Osteoblast (primary cell): Measurements from ENCODE around the gene SLC12A8. TPM values are rescaled to one million over a fixed set of nuclear protein-coding genes. Genes with fewer than 3 reads are reported as not detected.

Experiments
- DNase-seq: peaks from one replicate; pipeline ENCODE4 v3.0.0; 2011; ENCODE audit warnings: low spot score, mixed read lengths; ENCODE audit not compliant: insufficient read length; ENCODE audit errors: missing footprints
- H2AFZ ChIP-seq: 2 replicates; pipeline ENCODE4 v1.6.0; 2011; ENCODE audit warnings: mild to moderate bottlenecking, low read length
- H3K27ac ChIP-seq: 2 replicates; pipeline ENCODE4 v1.5.1; 2011; ENCODE audit warnings: mild to moderate bottlenecking, low read depth, low read length, moderate library complexity
- H3K27me3 ChIP-seq: 2 replicates; pipeline ENCODE4 v1.6.0; 2012; ENCODE audit warnings: mild to moderate bottlenecking, control low read depth, inconsistent platforms, low read length, moderate library complexity; ENCODE audit not compliant: insufficient read depth
- H3K36me3 ChIP-seq: 2 replicates; pipeline ENCODE4 v1.5.1; 2011; ENCODE audit warnings: mild to moderate bottlenecking, low read length, control low read depth, moderate library complexity; ENCODE audit not compliant: insufficient read depth
- H3K4me1 ChIP-seq: 2 replicates; pipeline ENCODE4 v1.5.1; 2011; ENCODE audit warnings: mild to moderate bottlenecking, low read length, control low read depth, moderate library complexity; ENCODE audit not compliant: insufficient read depth
- H3K4me2 ChIP-seq: 2 replicates; pipeline ENCODE4 v1.6.0; 2011; ENCODE audit warnings: mild to moderate bottlenecking, low read length; ENCODE audit not compliant: insufficient read depth
- H3K4me3 ChIP-seq: fragments of 200-600 bp; sonication (generic); 3 replicates; pipeline ENCODE4 v1.5.1; 2012; ENCODE audit warnings: mild to moderate bottlenecking, low read length, inconsistent platforms; ENCODE audit not compliant: insufficient read depth
- H3K79me2 ChIP-seq: 2 replicates; pipeline ENCODE4 v1.6.0; 2012; ENCODE audit warnings: mild to moderate bottlenecking, low read length, control low read depth, inconsistent platforms; ENCODE audit not compliant: insufficient read depth
- H3K9me3 ChIP-seq: 2 replicates; pipeline ENCODE4 v1.5.1; 2011; ENCODE audit warnings: low read depth, low read length, control low read depth
- H4K20me1 ChIP-seq: 2 replicates; pipeline ENCODE4 v1.6.0; 2012; ENCODE audit warnings: mild to moderate bottlenecking, low read length, control low read depth; ENCODE audit not compliant: insufficient read depth
- total RNA-seq: library from RNA; depleted of rRNA; stranded (reverse); fragments of >200 nt; gene quantifications from 2 replicates; pipeline ENCODE4 v1.2.3, GENCODE V29; 2012
- TF ChIP-seq, protein P1 (sequence below): IDR thresholded peaks from 2 replicates; pipeline ENCODE4 v1.5.1; 2011; ENCODE audit warnings: mild to moderate bottlenecking, low read depth, low read length, moderate library complexity; ENCODE audit errors: extremely low read depth

Gene SLC12A8
- total RNA-seq, 1 donor = 36.2 TPM

- peak overlapping the region; percentile 82 for H2AFZ ChIP-seq
- H3K36me3 ChIP-seq = no peaks in the 10 kb centered on the region
- H3K27ac ChIP-seq = no peak overlapping the region
- H3K4me2 ChIP-seq = peak overlapping the region; percentile 89
- H4K20me1 ChIP-seq = no peaks in the 10 kb centered on the region
- no peak overlapping the region for H3K4me3 ChIP-seq
- TF ChIP-seq, protein P1, sequence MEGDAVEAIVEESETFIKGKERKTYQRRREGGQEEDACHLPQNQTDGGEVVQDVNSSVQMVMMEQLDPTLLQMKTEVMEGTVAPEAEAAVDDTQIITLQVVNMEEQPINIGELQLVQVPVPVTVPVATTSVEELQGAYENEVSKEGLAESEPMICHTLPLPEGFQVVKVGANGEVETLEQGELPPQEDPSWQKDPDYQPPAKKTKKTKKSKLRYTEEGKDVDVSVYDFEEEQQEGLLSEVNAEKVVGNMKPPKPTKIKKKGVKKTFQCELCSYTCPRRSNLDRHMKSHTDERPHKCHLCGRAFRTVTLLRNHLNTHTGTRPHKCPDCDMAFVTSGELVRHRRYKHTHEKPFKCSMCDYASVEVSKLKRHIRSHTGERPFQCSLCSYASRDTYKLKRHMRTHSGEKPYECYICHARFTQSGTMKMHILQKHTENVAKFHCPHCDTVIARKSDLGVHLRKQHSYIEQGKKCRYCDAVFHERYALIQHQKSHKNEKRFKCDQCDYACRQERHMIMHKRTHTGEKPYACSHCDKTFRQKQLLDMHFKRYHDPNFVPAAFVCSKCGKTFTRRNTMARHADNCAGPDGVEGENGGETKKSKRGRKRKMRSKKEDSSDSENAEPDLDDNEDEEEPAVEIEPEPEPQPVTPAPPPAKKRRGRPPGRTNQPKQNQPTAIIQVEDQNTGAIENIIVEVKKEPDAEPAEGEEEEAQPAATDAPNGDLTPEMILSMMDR = no peak
- no peak for DNase-seq
- peaks cover 12% of the 10 kb centered on the region for H3K4me1 ChIP-seq
- no peaks in the 10 kb centered on the region for H3K27me3 ChIP-seq
- H3K79me2 ChIP-seq = no peaks in the 10 kb centered on the region
- no peaks in the 10 kb centered on the region for H3K9me3 ChIP-seq
Observed at GRCh38 chr3:125213364-125213755, 812 bp upstream of the SLC12A8 start.

GRCh38 chr3:125212091-125212508 lies 448 bp downstream of the SLC12A8 start:
- Histone ChIP-seq H3K4me2 (peak overlapping the region; percentile 89), H3K27ac (no peak overlapping the region), H3K4me1 (peaks cover 12% of the 10 kb centered on the region), H2AFZ (peak overlapping the region; percentile 77), H3K79me2 (no peaks in the 10 kb centered on the region), H3K9me3 (no peaks in the 10 kb centered on the region), H3K27me3 (no peaks in the 10 kb centered on the region), H3K4me3 (peak overlapping the region; percentile 74), H4K20me1 (no peaks in the 10 kb centered on the region), H3K36me3 (no peaks in the 10 kb centered on the region)
- DNase-seq = peak; percentile 72
- TF ChIP-seq, protein P1 = no peak

DNA sequence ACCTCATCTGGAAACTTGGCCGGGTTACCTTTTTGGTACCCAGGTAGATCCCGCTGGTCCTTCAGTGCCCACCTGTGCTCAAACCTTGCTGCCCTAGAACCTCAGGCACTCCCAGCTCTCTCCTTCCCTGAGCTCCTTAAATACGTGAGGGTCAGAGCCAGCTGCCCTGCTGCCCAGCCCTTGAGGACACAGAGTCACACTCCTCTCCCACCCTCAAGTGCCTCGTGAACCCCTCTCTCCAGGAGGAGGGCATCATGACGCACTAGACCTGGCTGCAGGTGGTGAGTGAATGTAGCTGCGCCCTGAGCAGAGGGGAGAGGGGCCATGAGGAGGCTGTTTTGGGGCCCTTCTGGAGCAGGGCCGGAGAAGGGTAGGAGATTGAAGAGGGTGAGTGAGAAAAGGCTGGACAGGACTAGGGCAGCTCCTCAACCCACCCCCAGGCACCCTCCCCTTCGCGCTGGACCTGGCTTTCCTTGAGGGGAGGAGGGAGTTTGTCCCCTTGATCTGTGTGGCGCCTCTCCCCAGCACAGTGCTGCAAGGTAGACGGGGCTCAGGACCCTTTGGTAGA lies 941 bp downstream of the SLC12A8 start:
- peak overlapping the region; percentile 74 for H3K4me3 ChIP-seq
- H3K27me3 ChIP-seq = no peaks in the 10 kb centered on the region
- TF ChIP-seq, protein P1 = no peak
- H3K9me3 ChIP-seq = no peaks in the 10 kb centered on the region
- no peaks in the 10 kb centered on the region for H3K79me2 ChIP-seq
- DNase-seq = no peak
- no peaks in the 10 kb centered on the region for H4K20me1 ChIP-seq
- peak overlapping the region; percentile 89 for H3K4me2 ChIP-seq
- no peak overlapping the region for H3K27ac ChIP-seq
- no peak overlapping the region for H2AFZ ChIP-seq
- no peaks in the 10 kb centered on the region for H3K36me3 ChIP-seq
- peaks cover 12% of the 10 kb centered on the region for H3K4me1 ChIP-seq

DNA sequence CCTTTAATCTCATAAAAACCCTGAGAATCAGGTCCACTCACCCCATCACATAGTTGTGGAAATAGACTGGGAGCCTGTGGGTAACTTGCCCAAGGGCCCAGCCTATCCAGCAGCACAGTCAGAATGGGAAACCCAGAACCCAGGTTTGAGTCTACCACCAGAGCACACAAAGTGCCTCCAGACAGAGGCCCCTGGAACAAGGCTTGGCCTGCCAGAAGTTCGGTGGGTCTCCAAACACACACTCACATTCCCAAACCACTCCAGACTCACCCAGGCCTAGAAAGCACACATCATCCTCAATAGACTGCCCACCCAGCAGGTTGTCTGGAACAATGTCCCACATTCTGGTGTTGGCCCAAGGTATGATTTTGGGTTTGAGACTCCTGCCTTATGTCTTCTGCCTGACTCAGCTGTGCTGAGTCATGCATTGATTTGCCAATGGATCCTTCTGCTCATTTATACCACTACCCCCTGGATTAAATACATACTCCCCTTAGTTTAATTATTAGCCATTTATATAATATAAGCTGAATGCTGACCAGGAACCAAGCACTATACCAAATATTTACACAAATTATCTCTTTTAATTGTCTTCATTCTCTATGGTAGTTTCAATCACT lies 4.5 kb downstream of the SLC12A8 start:
- H3K4me1 ChIP-seq = peaks cover 5% of the 10 kb centered on the region
- no peaks in the 10 kb centered on the region for H4K20me1 ChIP-seq
- no peak overlapping the region for H3K4me3 ChIP-seq
- H3K27ac ChIP-seq = no peak overlapping the region
- no peaks in the 10 kb centered on the region for H3K36me3 ChIP-seq
- no peak for DNase-seq
- no peaks in the 10 kb centered on the region for H3K27me3 ChIP-seq
- no peaks in the 10 kb centered on the region for H3K79me2 ChIP-seq
- TF ChIP-seq, protein P1 = no peak
- no peak overlapping the region for H3K4me2 ChIP-seq
- H3K9me3 ChIP-seq = no peaks in the 10 kb centered on the region
- H2AFZ ChIP-seq = no peak overlapping the region
